Erythroblast (primary cell): ENCODE results near the gene ZNF655.

Experiments
- GATA1 ChIP-seq: IDR thresholded peaks from 2 replicates; pipeline ENCODE4 v1.6.1; 2011; ENCODE audit warnings: low read depth, mild to moderate bottlenecking, control low read depth, low read length, moderate library complexity
- POLR2A ChIP-seq: IDR thresholded peaks from 2 replicates; pipeline ENCODE4 v1.6.1; 2011; ENCODE audit warnings: mild to moderate bottlenecking, low read length

GRCh38 chr7:99562114-99562784, 3.8 kb downstream of the ZNF655 start:
- TF ChIP-seq POLR2A, result no peak
- no peak for TF ChIP-seq GATA1
